ENCODE data around the gene RPRML. TPM values are rescaled to one million over a fixed set of nuclear protein-coding genes. Genes with fewer than 3 reads are reported as not detected.
"Not testable (repeated sequence)": the region's sequence is repeated elsewhere in the genome, so short reads cannot be mapped to it uniquely, and the experiment has no call there.

RPRML gene
- polyA plus RNA-seq (2012; ENCODE audit: low read depth, missing spikeins) = not detected

DNA sequence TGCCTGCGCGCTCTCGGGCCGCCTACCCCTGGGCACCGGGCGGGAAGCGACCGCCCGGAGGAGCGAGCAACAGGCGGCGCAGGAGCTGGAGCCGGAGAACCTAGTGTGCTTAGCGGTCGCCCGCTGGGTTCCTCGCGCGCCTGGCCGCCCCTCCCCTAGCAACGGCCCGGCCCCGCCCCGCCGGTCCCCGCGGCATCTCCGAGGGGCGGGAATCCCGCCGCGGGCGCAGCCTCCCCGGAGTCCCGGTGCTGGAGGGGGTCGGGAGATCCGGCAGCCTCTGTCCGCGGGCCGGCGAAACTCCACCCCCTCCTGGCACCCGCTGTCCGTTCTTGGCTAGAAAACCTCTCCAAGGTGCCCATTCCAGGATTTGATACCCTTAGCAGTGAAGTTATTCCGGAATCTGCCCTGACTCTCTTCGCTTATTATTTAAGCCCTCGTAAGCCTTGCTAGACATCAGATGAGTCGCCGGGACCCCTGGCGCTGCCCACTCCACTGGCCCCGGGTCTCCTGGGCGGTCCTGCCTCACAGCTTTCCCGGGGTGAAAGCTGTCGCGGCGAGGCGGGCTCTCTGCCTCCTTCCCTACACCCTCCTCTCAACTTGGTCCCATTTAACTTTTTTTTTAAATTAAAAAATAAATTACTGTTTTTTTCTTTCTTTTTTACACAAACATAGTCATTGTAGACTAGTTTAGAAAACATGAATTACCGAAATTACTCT, at the start of gene RPRML:
Gene RPRML, minus strand, starts transcription at position 107 of the 717 bp plus-strand sequence. CDS start 246 bp downstream, outside the sequence.
- TF ChIP-seq SPI1 (IDR thresholded peaks at IDR 0.05; ENCODE audit: low read depth, low read length) (no peak), POLR2AphosphoS5 (IDR thresholded peaks at IDR 0.05; ENCODE audit: low read depth, low read length) (no peak), POLR2A (IDR thresholded peaks at IDR 0.05; ENCODE audit: low read depth, low read length) (no peak), PAX5 (IDR thresholded peaks at IDR 0.05; ENCODE audit: insufficient read depth, low read length, severe bottlenecking) (no peak), TAF1 (IDR thresholded peaks at IDR 0.05; ENCODE audit: low read depth, low read length) (no peak), POU2F2 (IDR thresholded peaks at IDR 0.05; ENCODE audit: low read depth, low read length) (no peak)
- FAIRE-seq (peak; percentile 26), DNase-seq (ENCODE audit: insufficient read length, low spot score) (peak; percentile 49)

DNA sequence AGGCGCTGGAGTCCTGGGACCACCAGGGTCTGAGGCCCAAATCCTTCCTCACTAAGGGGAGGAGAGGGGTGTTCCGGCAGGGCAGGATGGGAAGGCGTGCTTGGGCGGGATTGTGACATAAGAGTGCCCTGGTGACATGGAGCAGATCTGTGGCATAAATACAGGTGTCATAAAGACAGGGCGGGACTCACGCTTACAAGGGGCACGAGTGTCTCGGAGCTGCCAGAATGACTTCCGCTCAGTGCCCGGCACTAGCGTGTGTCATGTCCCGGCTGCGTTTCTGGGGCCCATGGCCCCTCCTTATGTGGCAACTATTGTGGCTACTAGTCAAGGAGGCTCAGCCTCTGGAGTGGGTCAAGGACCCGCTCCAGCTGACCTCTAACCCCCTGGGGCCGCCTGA, 37.9 kb upstream of the RPRML start:
- FAIRE-seq; DNase-seq (ENCODE audit: insufficient read length, low spot score): not testable (repeated sequence)

DNA sequence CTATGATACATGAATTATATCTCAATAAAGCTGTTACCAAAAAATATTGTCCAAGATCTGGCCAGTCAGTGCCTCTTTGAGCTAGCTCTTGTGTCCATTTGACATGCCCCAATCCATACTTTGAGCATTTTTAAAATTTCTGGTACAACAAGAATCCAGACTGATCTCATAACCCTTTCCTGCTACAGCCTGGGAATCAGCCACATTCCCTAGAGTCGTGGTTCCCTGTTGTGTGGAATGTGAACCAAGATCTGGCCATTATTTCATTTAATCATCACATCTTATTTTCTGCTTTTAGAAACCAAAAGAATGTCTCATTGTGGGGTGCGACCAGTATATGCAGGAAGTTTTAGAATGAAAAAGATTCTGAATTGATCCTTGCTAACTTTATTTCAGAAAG, 34.3 kb upstream of the RPRML start:
- FAIRE-seq (no peak), DNase-seq (ENCODE audit: insufficient read length, low spot score) (no peak)
- TF ChIP-seq POLR2A (IDR thresholded peaks at IDR 0.05; ENCODE audit: low read depth, low read length) = no peak
- no peak for TF ChIP-seq POU2F2 (IDR thresholded peaks at IDR 0.05; ENCODE audit: low read depth, low read length)
- no peak for TF ChIP-seq SPI1 (IDR thresholded peaks at IDR 0.05; ENCODE audit: low read depth, low read length)
- no peak for TF ChIP-seq TAF1 (IDR thresholded peaks at IDR 0.05; ENCODE audit: low read depth, low read length)
- no peak for TF ChIP-seq POLR2AphosphoS5 (IDR thresholded peaks at IDR 0.05; ENCODE audit: low read depth, low read length)
- TF ChIP-seq PAX5 (IDR thresholded peaks at IDR 0.05; ENCODE audit: insufficient read depth, low read length, severe bottlenecking) = no peak

DNA sequence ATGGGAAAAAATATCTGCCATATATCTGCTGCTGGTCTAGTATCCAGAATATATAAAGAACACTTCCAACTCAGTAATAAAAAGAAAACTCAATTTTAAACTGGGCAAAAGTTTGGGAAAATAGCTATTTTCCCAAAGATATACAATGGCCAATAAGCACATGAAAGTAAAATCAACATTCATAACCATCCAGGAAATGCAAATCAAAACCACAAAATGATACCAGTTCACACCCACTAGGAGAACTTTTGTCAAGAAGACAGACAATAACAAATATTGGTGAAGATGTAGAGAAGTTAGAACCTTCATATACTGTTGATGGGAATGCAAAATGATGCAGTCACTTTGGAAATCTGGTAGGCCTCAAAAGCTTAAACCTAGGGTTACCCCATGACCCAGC, 33.4 kb upstream of the RPRML start:
- FAIRE-seq (no peak), DNase-seq (ENCODE audit: insufficient read length, low spot score) (no peak)
- no peak for TF ChIP-seq PAX5 (IDR thresholded peaks at IDR 0.05; ENCODE audit: insufficient read depth, low read length, severe bottlenecking)

DNA sequence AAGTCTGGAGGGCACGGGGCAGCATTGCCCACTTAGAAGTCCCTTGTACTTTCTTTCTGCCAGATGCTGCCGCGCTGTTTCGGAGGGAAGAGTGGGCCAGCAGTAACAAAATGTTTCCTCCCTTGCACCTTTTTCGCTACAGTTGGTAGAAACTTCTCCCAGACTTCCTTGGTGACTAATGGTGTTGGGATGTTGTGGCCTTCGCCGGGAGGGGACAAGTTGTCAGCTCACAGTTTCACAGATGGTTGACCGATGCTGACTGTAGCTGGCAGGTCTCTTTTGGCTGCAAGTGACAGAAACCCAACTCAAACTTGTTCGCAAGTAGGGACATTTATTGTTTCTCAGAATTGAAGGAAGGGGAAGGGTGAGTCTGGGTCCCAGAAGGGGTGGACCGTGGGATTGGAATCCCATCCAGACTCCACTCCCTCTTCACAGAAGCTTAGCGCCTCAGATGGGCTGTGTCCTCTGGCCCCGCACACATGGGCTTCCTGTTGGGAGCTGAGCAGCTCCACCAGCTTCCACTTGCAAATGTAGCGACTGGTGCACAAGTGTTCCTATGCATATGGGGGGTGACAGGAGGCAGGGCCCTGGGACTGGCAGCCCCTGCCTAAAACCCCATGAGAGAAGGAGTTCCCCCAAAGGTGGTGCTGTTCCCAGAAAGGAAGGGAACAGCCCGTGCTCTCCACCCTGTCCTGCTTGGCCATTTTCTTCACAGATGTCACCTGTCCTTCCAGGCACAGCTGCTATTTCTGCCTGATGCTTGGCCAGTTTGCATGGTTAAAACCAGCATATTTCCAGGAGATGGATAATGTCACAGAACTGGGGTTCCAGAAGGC, 30.9 kb upstream of the RPRML start:
- no peak for TF ChIP-seq POU2F2 (IDR thresholded peaks at IDR 0.05; ENCODE audit: low read depth, low read length)
- no peak for TF ChIP-seq POLR2A (IDR thresholded peaks at IDR 0.05; ENCODE audit: low read depth, low read length)
- no peak for TF ChIP-seq SPI1 (IDR thresholded peaks at IDR 0.05; ENCODE audit: low read depth, low read length)
- DNase-seq (ENCODE audit: insufficient read length, low spot score) = no peak
- FAIRE-seq = no peak

DNA sequence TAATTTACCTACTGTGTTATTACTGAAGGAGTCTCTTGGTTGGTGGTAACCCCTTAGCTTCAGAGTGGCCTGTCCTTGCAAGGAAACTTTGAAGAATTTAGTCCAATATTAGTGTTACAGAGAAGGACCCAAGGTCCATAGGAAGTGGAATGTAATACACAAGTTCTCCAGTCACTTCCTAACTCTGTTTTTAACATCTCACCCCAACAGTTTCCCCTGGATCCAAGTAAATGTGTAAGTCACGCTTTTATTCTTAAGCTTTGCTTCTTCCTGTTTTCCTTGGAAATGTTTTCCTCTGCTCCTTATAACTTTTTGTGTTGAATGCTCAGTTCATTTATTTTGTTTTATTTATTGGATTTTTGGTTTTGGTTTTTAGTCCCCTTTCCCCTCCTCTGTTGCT, 25.9 kb upstream of the RPRML start:
- no peak for TF ChIP-seq SPI1 (IDR thresholded peaks at IDR 0.05; ENCODE audit: low read depth, low read length)
- no peak for TF ChIP-seq POLR2AphosphoS5 (IDR thresholded peaks at IDR 0.05; ENCODE audit: low read depth, low read length)
- TF ChIP-seq POU2F2 (IDR thresholded peaks at IDR 0.05; ENCODE audit: low read depth, low read length) = no peak
- TF ChIP-seq POLR2A (IDR thresholded peaks at IDR 0.05; ENCODE audit: low read depth, low read length) = no peak
- TF ChIP-seq TAF1 (IDR thresholded peaks at IDR 0.05; ENCODE audit: low read depth, low read length) = no peak
- no peak for TF ChIP-seq PAX5 (IDR thresholded peaks at IDR 0.05; ENCODE audit: insufficient read depth, low read length, severe bottlenecking)
- DNase-seq (ENCODE audit: insufficient read length, low spot score) = no peak
- FAIRE-seq = no peak

DNA sequence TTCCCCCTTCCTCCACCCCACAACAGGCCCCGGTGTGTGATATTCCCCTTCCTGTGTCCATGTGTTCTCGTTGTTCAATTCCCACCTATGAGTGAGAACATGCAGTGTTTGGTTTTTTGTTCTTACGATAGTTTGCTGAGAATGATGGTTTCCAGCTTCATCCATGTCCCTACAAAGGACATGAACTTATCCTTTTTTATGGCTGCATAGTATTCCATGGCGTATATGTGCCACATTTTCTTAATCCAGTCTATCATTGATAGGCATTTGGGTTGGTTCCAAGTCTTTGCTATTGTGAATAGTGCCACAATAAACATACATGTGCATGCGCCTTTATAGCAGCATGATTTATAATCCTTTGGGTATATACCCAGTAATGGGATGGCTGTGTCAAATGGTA, 24.8 kb upstream of the RPRML start:
- not testable (repeated sequence) for DNase-seq (ENCODE audit: insufficient read length, low spot score); FAIRE-seq

DNA sequence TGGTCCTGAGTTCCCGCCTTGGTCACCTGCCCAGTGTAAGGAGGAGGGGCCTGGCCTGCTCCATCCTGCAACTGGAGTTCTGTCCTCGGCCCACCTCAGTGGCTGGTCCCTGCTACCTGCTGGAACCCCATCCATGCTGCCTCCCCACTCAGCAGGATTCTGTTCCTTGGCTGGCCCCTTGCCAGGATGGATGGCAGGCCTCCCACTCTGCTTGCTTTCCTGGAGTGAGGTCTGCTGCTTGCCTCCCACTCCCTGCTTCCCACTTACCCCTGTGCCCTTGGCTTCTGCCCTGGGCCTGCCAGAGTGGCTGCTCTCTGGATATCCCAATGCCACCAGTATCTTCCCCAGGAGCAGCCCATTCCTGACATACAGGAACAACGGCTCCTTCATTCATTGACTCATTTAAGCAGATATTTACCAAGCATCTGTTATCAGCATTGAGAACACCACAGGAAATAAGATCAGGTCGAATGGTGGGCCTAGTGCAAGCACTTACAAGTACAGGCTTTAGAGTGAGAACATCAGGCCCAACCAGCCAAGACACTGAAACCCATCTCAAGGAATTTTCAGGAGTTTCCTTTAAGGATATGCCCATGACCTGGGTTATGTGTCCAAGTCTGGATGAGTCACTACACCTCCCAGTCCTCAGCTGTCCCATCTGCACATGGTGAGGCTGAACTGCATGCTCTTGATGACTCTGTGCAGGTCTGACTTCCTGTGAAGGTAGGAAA, 17.0 kb upstream of the RPRML start:
- TF ChIP-seq POLR2AphosphoS5 (IDR thresholded peaks at IDR 0.05; ENCODE audit: low read depth, low read length) (no peak), TAF1 (IDR thresholded peaks at IDR 0.05; ENCODE audit: low read depth, low read length) (no peak), POU2F2 (IDR thresholded peaks at IDR 0.05; ENCODE audit: low read depth, low read length) (no peak)
- no peak for FAIRE-seq
- no peak for DNase-seq (ENCODE audit: insufficient read length, low spot score)

DNA sequence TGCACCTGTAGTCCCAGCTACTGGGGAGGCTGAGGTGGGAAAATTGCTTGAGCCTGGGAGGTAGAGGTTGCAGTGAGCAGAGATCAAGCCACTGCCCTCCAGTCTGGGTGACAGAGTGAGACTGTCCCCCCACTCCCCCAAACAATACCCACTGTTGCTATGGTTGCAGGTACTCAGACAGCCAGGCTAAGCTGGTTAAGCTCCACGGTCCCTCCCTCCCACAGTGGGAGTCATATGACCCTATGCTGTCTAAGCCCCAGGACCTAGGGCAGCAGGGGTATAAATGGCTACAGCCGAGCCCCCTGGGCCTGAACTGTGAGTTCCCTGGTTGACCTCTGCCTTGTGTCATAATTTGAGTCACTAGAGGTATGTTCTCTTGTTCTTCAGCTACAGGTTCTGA, 15.9 kb upstream of the RPRML start:
- FAIRE-seq (no peak), DNase-seq (ENCODE audit: insufficient read length, low spot score) (no peak)
- no peak for TF ChIP-seq SPI1 (IDR thresholded peaks at IDR 0.05; ENCODE audit: low read depth, low read length)
- TF ChIP-seq POLR2A (IDR thresholded peaks at IDR 0.05; ENCODE audit: low read depth, low read length) = no peak
- TF ChIP-seq TAF1 (IDR thresholded peaks at IDR 0.05; ENCODE audit: low read depth, low read length) = no peak
- TF ChIP-seq PAX5 (IDR thresholded peaks at IDR 0.05; ENCODE audit: insufficient read depth, low read length, severe bottlenecking) = no peak
- TF ChIP-seq POLR2AphosphoS5 (IDR thresholded peaks at IDR 0.05; ENCODE audit: low read depth, low read length) = no peak
- TF ChIP-seq POU2F2 (IDR thresholded peaks at IDR 0.05; ENCODE audit: low read depth, low read length) = no peak

DNA sequence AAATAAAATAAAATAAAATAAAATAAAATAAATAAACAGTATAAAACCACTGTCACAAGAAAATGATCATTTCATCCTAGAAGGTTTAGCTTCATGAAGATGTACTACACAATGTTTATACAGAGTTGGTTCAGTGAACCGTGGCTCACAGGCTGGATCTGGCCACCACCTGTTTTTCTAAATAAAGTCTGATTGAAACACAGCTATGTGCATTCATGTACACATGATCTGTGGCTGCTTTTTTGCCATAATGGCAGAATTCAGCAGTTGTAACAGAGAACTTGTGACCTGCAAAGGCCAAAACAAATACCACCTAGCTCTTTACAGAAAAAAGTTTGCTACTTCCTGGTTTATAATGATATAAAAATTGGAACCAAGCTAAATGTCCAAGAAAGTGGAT, 12.6 kb upstream of the RPRML start:
- no peak for TF ChIP-seq POLR2AphosphoS5 (IDR thresholded peaks at IDR 0.05; ENCODE audit: low read depth, low read length)
- TF ChIP-seq POLR2A (IDR thresholded peaks at IDR 0.05; ENCODE audit: low read depth, low read length) = no peak
- TF ChIP-seq PAX5 (IDR thresholded peaks at IDR 0.05; ENCODE audit: insufficient read depth, low read length, severe bottlenecking) = no peak
- TF ChIP-seq SPI1 (IDR thresholded peaks at IDR 0.05; ENCODE audit: low read depth, low read length) = no peak
- peak; percentile 67 for FAIRE-seq
- no peak for DNase-seq (ENCODE audit: insufficient read length, low spot score)

All from GM12891 (cell line).